Hematopoietic multipotent progenitor cell (in vitro differentiated cells): ENCODE results near the gene POLE2. TPM values are rescaled to one million over a fixed set of nuclear protein-coding genes. Genes with fewer than 3 reads are reported as not detected.
"Not testable (repeated sequence)": the region's sequence is repeated elsewhere in the genome, so short reads cannot be mapped to it uniquely, and the experiment has no call there.

Experiments
- DNase-seq, 3 donors: peaks; one replicate each; pipeline ENCODE4 v3.0.0-alpha.2; 2011 to 2015; ENCODE audit warnings: low read depth in 2 of 3, low spot score in 2 of 3
- small RNA-seq: library from RNA; depleted of rRNA; stranded (forward); fragments of <200 nt; gene quantifications from one replicate; pipeline ENCODE3, GENCODE V24; 2012
- total RNA-seq: library from RNA; depleted of rRNA; stranded (reverse); fragments of >200 nt; gene quantifications from one replicate; pipeline ENCODE4 v1.2.3, GENCODE V29; 2012

The POLE2 gene
- total RNA-seq, 1 donor: 11.3 TPM

- DNase-seq: no peak
Observed at GRCh38 chr14:49619730-49620129, 68.3 kb downstream of the POLE2 start.

DNA sequence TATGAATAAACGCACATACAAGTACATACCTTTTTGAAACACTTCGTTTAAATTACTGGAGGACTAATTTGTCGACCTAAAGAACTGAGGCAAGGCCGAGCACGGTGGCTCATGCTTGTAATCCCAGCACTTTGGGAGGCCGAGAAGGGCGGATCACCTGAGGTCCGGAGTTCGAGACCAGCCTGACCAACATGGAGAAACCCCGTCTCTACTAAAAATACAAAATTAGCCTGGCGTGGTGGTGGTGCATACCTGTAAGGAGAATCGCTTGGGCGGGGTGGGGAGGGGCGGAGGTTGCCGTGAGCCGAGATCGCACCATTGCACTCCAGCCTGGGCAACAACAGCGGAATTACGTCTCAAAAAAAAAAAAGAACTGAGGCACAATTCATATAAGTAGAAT, 68.7 kb downstream of the POLE2 start:
- DNase-seq: not testable (repeated sequence)

- no peak for DNase-seq
Observed at GRCh38 chr14:49617852-49618519, 70.0 kb downstream of the POLE2 start.

- DNase-seq: no peak
Observed at GRCh38 chr14:49615776-49616175, 72.2 kb downstream of the POLE2 start.

DNA sequence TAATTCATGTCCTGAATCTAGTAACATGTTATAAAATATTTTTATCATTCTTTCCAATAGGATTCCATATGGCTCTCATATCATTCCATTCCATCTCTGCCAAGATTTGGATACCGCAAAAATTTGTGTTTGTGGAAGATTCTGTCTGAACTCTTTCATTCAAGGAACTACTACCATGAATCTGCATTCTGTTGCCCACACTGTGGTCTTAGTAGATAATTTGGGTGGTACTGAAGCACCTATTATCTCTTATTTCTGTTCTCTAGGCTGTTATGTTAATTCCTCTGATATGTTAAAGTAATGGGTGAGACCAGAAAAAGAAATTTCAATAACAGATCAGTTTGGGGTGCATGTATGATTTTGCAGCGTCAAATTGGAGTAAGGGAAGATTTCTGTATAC, 73.8 kb downstream of the POLE2 start:
- no peak for DNase-seq

- no peak for DNase-seq
Observed at GRCh38 chr14:49612671-49613070, 75.3 kb downstream of the POLE2 start.

DNA sequence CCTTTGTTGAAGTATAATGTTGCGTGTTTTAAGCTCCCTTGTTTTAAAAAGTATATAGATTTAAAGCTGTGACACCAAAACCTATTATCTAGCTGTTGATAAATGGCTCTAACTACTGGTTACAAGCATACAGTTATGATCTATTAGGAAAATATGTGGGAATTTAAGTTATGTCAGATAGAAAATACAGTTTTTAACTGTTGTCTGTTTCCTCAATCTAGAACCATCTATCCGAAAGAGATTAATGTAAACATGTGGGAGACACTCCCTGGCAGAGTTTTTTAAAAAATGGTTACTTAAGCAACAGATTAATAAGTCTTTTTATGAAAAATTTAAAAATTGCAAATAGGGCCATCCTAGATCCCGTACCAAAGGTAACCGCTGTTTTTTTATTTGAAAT, 75.8 kb downstream of the POLE2 start:
- DNase-seq: no peak

- DNase-seq: no peak
Observed at GRCh38 chr14:49607583-49607982, 80.4 kb downstream of the POLE2 start.

DNA sequence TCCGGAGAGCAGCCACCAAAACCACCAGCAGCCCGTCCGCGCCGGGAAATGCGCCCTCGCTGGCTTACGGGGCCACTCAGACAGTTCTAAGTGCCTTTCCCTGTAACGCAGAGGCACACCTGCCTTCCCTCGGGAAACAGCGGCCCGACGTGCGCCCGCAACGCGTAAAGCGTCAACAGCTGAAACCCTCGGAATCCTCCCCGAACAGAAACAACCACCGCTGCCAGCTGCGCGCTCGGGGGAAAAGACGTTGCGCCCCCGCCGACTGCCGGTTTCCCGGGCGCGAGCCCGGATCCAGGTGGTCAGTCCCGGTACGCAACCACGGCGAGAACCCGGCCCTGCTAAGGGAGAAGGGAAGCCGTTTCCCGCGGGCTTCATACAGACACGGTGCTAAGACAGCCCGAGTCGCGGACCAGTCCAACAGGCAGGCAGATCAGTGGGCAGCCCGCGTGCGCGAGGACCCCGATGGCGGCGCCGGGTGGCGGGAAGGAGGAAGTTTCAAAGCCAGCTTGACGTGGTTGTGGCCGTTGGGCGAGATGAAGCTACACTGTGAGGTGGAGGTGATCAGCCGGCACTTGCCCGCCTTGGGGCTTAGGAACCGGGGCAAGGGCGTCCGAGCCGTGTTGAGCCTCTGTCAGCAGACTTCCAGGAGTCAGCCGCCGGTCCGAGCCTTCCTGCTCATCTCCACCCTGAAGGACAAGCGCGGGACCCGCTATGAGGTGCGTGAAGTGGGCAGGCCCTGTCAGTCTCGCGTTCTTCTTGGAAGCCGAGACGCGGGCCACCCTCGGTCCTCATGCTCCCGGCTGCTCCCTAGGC, 89.3 kb downstream of the POLE2 start, which contains the start of gene LRR1:
Gene LRR1, plus strand, starts transcription at position 456 of the 816 bp plus-strand sequence. Its CDS starts 81 bp downstream, at position 537.
- DNase-seq: peak; percentile 68 to 84 (median 84)

- DNase-seq: no peak
Observed at GRCh38 chr14:49598189-49598484, 89.9 kb downstream of the POLE2 start.

- peak in 2 of 3 donors; percentile 81 to 89 for DNase-seq
Observed at GRCh38 chr14:49594347-49595091, 93.5 kb downstream of the POLE2 start.

Small RNA genes lying within 50 kb of the gene (small RNA-seq; reads per million reads assigned to genes)
- gene AL139099.3: not detected
- gene RNU6ATAC30P: not detected

Other genes with a start within 250 kb of the POLE2 start
- 17,945 TPM for gene RPS29, start 101.8 kb downstream of the POLE2 start, total RNA-seq
- 7.8 TPM for gene LRR1, start 89.3 kb downstream of the POLE2 start, total RNA-seq
- 94.3 TPM for gene RPL36AL, start 67.6 kb downstream of the POLE2 start, total RNA-seq
- 57.6 TPM for gene MGAT2, start 67.4 kb downstream of the POLE2 start, total RNA-seq
- gene DNAAF2, start 53.0 kb downstream of the POLE2 start, total RNA-seq: 13.2 TPM
- 4.3 TPM for gene KLHDC1, start 4.9 kb upstream of the POLE2 start, total RNA-seq
- gene KLHDC2, start 79.9 kb upstream of the POLE2 start, total RNA-seq: 55.5 TPM
- gene NEMF, start 164.6 kb upstream of the POLE2 start, total RNA-seq: 26.9 TPM
- gene ARF6, start 204.9 kb upstream of the POLE2 start, total RNA-seq: 53.3 TPM